Sigmoid colon (tissue), 3 donors: Measurements from ENCODE around the gene SNRPB.

Experiments
- POLR2A ChIP-seq, 2 donors: fragments of 450-650 bp; IDR thresholded peaks; one replicate each; pipeline ENCODE4 v1.6.1; 2016; ENCODE audit warnings: antibody characterized with exemption in 2 of 2, mild to moderate bottlenecking in 2 of 2, moderate library complexity in 2 of 2
- TF ChIP-seq, protein P1 (sequence below), 4 experiments: fragments of 450-650 bp in 3 of 4; fragments of 200-600 bp in 1 of 4; IDR thresholded peaks; one replicate each; pipeline ENCODE4 v1.5.1; 2016 to 2019; ENCODE audit warnings: antibody characterized with exemption in 4 of 4, mild to moderate bottlenecking in 3 of 4, moderate library complexity in 2 of 4

DNA sequence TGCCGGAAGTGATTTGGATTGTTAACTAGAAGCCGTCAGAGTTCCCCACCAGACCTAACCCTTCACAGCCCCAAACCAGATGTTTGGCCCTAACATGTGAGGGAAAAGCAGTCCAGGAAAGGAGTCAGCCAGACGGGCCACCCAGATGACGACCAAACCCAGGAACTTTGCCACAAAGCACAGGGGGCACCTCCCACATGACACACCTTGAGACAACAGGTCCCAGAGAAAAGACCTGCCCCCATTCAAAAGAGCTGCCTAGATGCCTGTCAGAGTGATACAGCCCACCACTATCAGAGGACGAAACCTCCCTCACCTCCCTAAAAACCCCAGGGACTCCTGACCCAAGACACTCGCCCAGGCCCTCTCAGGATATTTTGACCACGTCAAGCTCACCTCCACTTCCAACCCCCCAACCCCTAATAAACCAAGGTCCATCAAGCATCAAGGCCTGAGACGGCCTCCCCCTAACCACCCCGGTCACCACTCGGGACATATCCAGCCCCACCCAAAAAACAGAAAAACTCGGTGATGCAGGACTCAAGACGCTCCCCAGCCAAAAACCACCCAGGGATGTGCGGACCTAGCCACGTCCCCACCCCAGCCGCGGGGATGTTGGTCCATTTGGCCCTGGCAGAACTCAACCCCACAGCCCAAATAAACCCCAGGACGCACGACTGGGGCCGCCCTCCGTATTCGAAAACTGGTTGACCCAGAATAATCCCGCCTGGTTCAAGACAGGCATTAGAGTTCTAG lies 37.5 kb upstream of the SNRPB start:
- no peak for TF ChIP-seq POLR2A (IDR thresholded peaks at IDR 0.05)
- TF ChIP-seq, protein P1, sequence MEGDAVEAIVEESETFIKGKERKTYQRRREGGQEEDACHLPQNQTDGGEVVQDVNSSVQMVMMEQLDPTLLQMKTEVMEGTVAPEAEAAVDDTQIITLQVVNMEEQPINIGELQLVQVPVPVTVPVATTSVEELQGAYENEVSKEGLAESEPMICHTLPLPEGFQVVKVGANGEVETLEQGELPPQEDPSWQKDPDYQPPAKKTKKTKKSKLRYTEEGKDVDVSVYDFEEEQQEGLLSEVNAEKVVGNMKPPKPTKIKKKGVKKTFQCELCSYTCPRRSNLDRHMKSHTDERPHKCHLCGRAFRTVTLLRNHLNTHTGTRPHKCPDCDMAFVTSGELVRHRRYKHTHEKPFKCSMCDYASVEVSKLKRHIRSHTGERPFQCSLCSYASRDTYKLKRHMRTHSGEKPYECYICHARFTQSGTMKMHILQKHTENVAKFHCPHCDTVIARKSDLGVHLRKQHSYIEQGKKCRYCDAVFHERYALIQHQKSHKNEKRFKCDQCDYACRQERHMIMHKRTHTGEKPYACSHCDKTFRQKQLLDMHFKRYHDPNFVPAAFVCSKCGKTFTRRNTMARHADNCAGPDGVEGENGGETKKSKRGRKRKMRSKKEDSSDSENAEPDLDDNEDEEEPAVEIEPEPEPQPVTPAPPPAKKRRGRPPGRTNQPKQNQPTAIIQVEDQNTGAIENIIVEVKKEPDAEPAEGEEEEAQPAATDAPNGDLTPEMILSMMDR (IDR thresholded peaks at IDR 0.05): no peak
